ENCODE data around the gene ZCCHC14.

DNA sequence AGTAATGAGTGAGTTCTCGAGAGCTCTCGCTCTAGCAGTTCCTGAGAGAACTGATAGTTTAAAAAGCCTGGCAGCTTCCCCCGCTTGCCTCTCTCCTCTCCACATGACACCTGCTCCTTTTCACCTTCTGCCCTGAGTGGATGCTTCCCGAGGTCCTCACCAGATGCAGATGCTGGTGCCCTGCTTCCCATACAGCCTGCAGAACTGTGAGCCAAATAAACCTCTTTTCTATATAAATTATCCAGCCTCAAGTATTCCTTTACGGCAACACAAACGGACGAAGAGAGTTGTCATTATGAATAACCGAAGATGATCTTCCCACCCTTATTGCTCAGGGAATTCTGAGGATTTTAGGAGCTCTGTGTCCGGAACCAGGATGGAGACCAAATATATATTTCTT, 41.9 kb upstream of the ZCCHC14 start:
- TF ChIP-seq POLR2AphosphoS5 (IDR thresholded peaks at IDR 0.05; ENCODE audit: low read depth, low read length) (no peak), POLR2A (IDR thresholded peaks at IDR 0.05; ENCODE audit: low read depth, low read length) (no peak), TAF1 (IDR thresholded peaks at IDR 0.05; ENCODE audit: low read depth, low read length) (no peak), SPI1 (IDR thresholded peaks at IDR 0.05; ENCODE audit: low read depth, low read length) (no peak)
